Amygdala (tissue), 56 donors: ENCODE measurements around the gene EEF1A2.
"Not testable (repeated sequence)": the region's sequence is repeated elsewhere in the genome, so short reads cannot be mapped to it uniquely, and the experiment has no call there.

Experiments used
- DNase-seq, 56 donors: peaks; one replicate each; lab custom pipeline; 2025; lab: John Stamatoyannopoulos, UW

Gene EEF1A2

GRCh38 chr20:63521602-63522001 is 22.7 kb upstream of the EEF1A2 start:
- no peak for DNase-seq

GRCh38 chr20:63520934-63521601 is 22.2 kb upstream of the EEF1A2 start:
- DNase-seq: peak in 49 of 56 donors; percentile 30 to 92 (median 65)

GRCh38 chr20:63520504-63520933 is 21.6 kb upstream of the EEF1A2 start, which contains the start of gene PPDPF:
Gene PPDPF, plus strand, starts transcription at chr20:63520765. Its CDS starts 544 bp downstream, at chr20:63521309.
- DNase-seq: peak in 51 of 56 donors; percentile 21 to 95 (median 72)

GRCh38 chr20:63519668-63520503 is 21.0 kb upstream of the EEF1A2 start:
- DNase-seq: peak in 17 of 56 donors; percentile 51 to 85 (median 62)

GRCh38 chr20:63518946-63519667 is 20.2 kb upstream of the EEF1A2 start:
- no peak for DNase-seq

- no peak for DNase-seq
Measured at GRCh38 chr20:63518351-63518861, 19.5 kb upstream of the EEF1A2 start.

GRCh38 chr20:63517376-63518309 is 18.8 kb upstream of the EEF1A2 start:
- DNase-seq: peak in 1 of 56 donors; percentile 29

GRCh38 chr20:63514520-63514919 is 15.6 kb upstream of the EEF1A2 start:
- DNase-seq: not testable (repeated sequence)

GRCh38 chr20:63513207-63513606 is 14.3 kb upstream of the EEF1A2 start:
- no peak for DNase-seq

- no peak for DNase-seq
Measured at GRCh38 chr20:63509088-63509564, 10.2 kb upstream of the EEF1A2 start.

- no peak for DNase-seq
Measured at GRCh38 chr20:63508072-63508768, 9.3 kb upstream of the EEF1A2 start.

- DNase-seq: no peak
Measured at GRCh38 chr20:63507083-63507743, 8.3 kb upstream of the EEF1A2 start.

- DNase-seq: no peak
Measured at GRCh38 chr20:63505723-63506122, 6.8 kb upstream of the EEF1A2 start.

GRCh38 chr20:63505281-63505680 is 6.4 kb upstream of the EEF1A2 start:
- no peak for DNase-seq

- no peak for DNase-seq
Measured at GRCh38 chr20:63504642-63505041, 5.8 kb upstream of the EEF1A2 start.

- DNase-seq: no peak
Measured at GRCh38 chr20:63503524-63503923, 4.6 kb upstream of the EEF1A2 start.

- peak in 1 of 56 donors; percentile 27 for DNase-seq
Measured at GRCh38 chr20:63502671-63503172, 3.8 kb upstream of the EEF1A2 start.
